ENCODE data around the gene ZNF275. TPM values are rescaled to one million over a fixed set of nuclear protein-coding genes. Genes with fewer than 3 reads are reported as not detected.

ZNF275 gene
- total and polyA plus RNA-seq, 2 of the 4 experiments (the other 2 are of a cell fraction), result 6.6 to 9.7 TPM

GRCh38 chrX:153387345-153387744, 53.4 kb downstream of the ZNF275 start:
- H3K56ac ChIP-seq (ENCODE audit: extremely low read depth, insufficient read depth, low read length), result no peak overlapping the region
- dilution Hi-C loops (cut with HindIII; ENCODE audit: low sequenced_read_pairs, unreplicated experiment), result no loop called here
- peaks cover 6% of the 10 kb centered on the region for H3K27me3 ChIP-seq (ENCODE audit: control insufficient read depth, insufficient read depth, low read length)
- no peak overlapping the region for H2BK15ac ChIP-seq (ENCODE audit: low read depth, low read length)
- H4K91ac ChIP-seq (ENCODE audit: insufficient read depth, low read depth, low read length), result no peak overlapping the region
- DNase-seq, result no peak
- H3K18ac ChIP-seq (ENCODE audit: low read depth, low read length), result no peak overlapping the region
- H2BK120ac ChIP-seq (ENCODE audit: low read depth, low read length), result no peak overlapping the region
- TF ChIP-seq RCOR1 (IDR thresholded peaks at IDR 0.05; ENCODE audit: insufficient replicate concordance, low read length) (no peak), BHLHE40 (IDR thresholded peaks at IDR 0.05; ENCODE audit: low read depth, low read length) (no peak), CTCF (conservative IDR thresholded peaks at IDR 0.05; ENCODE audit: low read depth, low read length) (no peak), RFX5 (IDR thresholded peaks at IDR 0.05; ENCODE audit: low read depth, low read length) (no peak), SMC3 (IDR thresholded peaks at IDR 0.05; ENCODE audit: low read depth, low read length) (no peak), RAD21 (IDR thresholded peaks at IDR 0.05; ENCODE audit: low read length) (no peak), CEBPB (IDR thresholded peaks at IDR 0.05; ENCODE audit: low read depth, low read length) (no peak), USF2 (IDR thresholded peaks at IDR 0.05; ENCODE audit: low read depth, low read length) (no peak), POLR2A (IDR thresholded peaks at IDR 0.05; ENCODE audit: low read depth, low read length) (no peak), MAZ (IDR thresholded peaks at IDR 0.05; ENCODE audit: borderline replicate concordance, low read depth, low read length) (no peak), CHD1 (IDR thresholded peaks at IDR 0.05; ENCODE audit: low read depth, low read length) (no peak), ELK1 (IDR thresholded peaks at IDR 0.05; ENCODE audit: borderline replicate concordance, low read depth, low read length) (no peak), MAFK (IDR thresholded peaks at IDR 0.05; ENCODE audit: low read depth, low read length) (no peak), NFE2L2 (IDR thresholded peaks at IDR 0.05; ENCODE audit: low read depth, low read length) (no peak), FOS (IDR thresholded peaks at IDR 0.05; ENCODE audit: low read depth, low read length) (no peak), MXI1 (IDR thresholded peaks at IDR 0.05; ENCODE audit: borderline replicate concordance, low read depth, low read length) (no peak)
- H2AK5ac ChIP-seq (ENCODE audit: low read depth, low read length), result no peak overlapping the region
- WGBS, 2 experiments (ENCODE audit: extremely low coverage in 2 of 2, insufficient read length in 1 of 2), result no CpG with 5 or more reads among the region's 5 CpGs
- ChIA-PET POLR2A (ENCODE audit: unreplicated experiment) (no interaction called here), CTCF (no interaction called here)
- no peak overlapping the region for H2BK5ac ChIP-seq (ENCODE audit: low read depth, low read length, poor library complexity, severe bottlenecking)
- no peak overlapping the region for H4K5ac ChIP-seq (ENCODE audit: low read depth, low read length)
- BruUV-seq (replicated peaks), result no TSS peak
- H2BK20ac ChIP-seq (ENCODE audit: low read depth, low read length), result no peak overlapping the region
- H3K9me3 ChIP-seq (ENCODE audit: control insufficient read depth, insufficient read depth, low read length), result no peaks in the 10 kb centered on the region; the same call in 1 of the 2 replicates
- no peak overlapping the region for H3K9ac ChIP-seq (ENCODE audit: low read depth, low read length)
- H3K4me3 ChIP-seq (ENCODE audit: insufficient read depth, low read depth, low read length), result no peak overlapping the region
- no peak overlapping the region for H4K8ac ChIP-seq (ENCODE audit: low read depth in 2 of 2, low read length in 2 of 2)
- no peaks in the 10 kb centered on the region for H3K36me3 ChIP-seq (ENCODE audit: control insufficient read depth, insufficient read depth, low read length)
- in situ Hi-C loops (cut with MboI; ENCODE audit: low sequenced_read_pairs), result no loop called here
- intact Hi-C loops (cut with micrococcal nuclease), result no loop called here
- H3K4ac ChIP-seq (ENCODE audit: low read depth, low read length), result no peak overlapping the region
- ATAC-seq (ENCODE audit: low read depth), result no peak
- no peaks in the 10 kb centered on the region for H3K9me1 ChIP-seq (ENCODE audit: insufficient read depth, low read length)
- no peak overlapping the region for H2AK9ac ChIP-seq (replicated peaks; ENCODE audit: low read depth, low read length, poor library complexity)
- no peaks in the 10 kb centered on the region for H3K4me1 ChIP-seq (ENCODE audit: control insufficient read depth, insufficient read depth, low read length)
- H2AFZ ChIP-seq (replicated peaks; ENCODE audit: low read length, poor library complexity), result no peak overlapping the region
- H3K23ac ChIP-seq (ENCODE audit: low read depth, low read length), result no peak overlapping the region
- no peak overlapping the region for H3K14ac ChIP-seq (replicated peaks; ENCODE audit: low read depth, low read length)
- no peak overlapping the region for H3K4me2 ChIP-seq (ENCODE audit: low read depth, low read length)
- no peaks in the 10 kb centered on the region for H4K20me1 ChIP-seq (ENCODE audit: insufficient read depth, low read length)
- no peak overlapping the region for H3K27ac ChIP-seq (ENCODE audit: insufficient read depth, low read length)
- H3K79me1 ChIP-seq (ENCODE audit: low read depth in 1 of 2, low read length in 2 of 2), result no peaks in the 10 kb centered on the region
